Suppressor macrophage treated with lipopolysaccharide for 4 hours (primary cell): ENCODE data around the gene FBXO48.
"Not testable (repeated sequence)": the region's sequence is repeated elsewhere in the genome, so short reads cannot be mapped to it uniquely, and the experiment has no call there.

Source experiments
- DNase-seq: peaks from one replicate; pipeline ENCODE4 v3.0.0-alpha.2; 2020

FBXO48 gene, protein sequence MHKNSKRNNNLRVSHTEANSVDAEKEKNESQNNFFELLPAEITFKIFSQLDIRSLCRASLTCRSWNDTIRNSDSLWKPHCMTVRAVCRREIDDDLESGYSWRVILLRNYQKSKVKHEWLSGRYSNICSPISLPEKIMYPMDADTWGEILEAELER

GRCh38 chr2:68467077-68467960 lies at the start of gene FBXO48, which contains the start of gene APLF:
Gene FBXO48 (minus strand): TSS chr2:68467294. CDS start chr2:68465145, 2,149 bp downstream.
Gene APLF (plus strand): TSS chr2:68467585. CDS start chr2:68467732, 147 bp downstream.
- peak; percentile 100 for DNase-seq

DNA sequence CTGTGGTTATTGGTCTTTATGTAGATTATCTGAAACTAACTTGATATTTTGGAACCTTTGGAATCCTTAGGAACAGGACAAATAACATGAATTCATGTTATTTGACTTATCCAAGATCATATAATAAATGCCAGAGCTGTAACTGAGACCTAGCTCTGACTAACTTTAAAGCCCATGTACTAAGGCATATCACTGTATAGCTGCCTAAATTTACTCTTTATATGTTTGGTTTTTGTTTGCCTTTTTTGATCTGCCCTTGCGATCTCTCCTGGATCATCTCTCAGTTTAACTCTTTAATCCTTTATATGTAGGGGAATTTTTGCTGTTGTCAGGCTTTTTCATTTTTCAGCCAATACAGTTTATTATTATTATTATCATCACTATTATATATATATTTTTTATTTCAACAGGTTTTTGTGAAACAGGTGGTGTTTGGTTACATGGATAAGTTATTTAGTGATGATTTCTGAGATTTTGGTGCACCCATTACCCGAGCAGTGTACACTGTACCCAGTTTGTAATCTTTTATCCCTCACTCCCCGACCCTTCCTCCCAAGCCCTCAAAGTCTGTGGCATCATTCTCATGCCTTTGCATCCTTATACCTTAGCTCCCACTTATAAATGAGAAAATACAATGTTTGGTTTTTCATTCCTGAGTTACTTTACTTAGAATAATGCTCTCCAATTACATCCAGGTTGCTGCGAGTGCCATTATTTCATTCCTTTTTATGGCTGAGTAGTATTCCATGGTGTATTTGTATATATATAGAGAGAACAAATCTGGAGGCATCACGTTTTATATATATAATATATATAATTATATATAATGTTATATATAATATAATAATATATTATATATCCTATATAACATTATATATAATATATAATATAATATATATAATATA lies 49.2 kb upstream of the FBXO48 start:
- no peak for DNase-seq

DNA sequence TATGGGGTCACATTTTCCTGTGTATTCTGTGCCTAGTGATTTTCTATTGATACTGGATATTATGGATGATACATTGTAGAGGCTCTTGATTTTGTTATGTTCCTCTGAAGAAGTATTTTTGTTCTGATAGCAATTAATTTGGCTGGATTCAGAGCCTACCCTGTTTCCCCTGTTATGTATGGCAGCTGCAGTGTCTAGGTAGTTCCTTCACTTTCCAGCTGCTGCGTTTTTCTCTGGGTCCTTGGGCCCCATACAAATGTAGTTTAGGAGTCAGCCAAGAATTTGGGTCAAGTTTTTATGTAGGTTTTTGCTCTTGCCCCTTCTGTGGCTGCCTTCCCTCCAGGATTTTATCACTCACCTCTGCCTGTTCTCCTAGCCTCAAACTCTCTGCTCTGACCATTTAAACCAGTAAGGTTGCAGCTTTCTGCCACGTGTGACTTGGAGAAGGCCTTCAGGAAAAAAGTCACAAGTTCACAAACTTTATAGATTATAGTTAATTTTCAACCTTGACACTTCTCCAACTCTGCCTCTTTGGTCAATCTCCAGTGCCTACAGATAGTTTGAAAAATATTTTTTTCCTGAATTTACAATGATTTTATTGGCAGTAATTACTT lies 47.3 kb upstream of the FBXO48 start:
- DNase-seq, result no peak

- DNase-seq, result peak; percentile 29
Measured at GRCh38 chr2:68512966-68513365, 45.9 kb upstream of the FBXO48 start.

DNA sequence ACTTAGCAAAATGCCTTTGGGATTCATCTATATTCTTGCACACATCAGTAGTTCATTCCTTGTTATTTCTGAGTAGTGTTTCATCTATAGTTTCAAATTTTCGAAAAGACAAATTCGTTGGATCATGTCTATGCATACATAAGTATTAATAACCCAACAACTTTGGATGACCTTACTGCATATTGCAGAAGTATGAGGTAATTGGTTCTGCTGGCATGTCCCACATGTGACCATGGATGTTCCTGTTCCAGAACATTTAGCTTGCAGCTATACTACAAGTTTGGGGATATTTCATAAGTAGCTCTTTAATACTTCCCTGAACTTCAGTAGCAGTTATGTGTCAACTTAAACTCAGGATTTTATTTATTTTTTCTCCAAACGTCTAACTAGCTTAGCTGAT lies 45.2 kb upstream of the FBXO48 start:
- DNase-seq, result peak; percentile 61

DNA sequence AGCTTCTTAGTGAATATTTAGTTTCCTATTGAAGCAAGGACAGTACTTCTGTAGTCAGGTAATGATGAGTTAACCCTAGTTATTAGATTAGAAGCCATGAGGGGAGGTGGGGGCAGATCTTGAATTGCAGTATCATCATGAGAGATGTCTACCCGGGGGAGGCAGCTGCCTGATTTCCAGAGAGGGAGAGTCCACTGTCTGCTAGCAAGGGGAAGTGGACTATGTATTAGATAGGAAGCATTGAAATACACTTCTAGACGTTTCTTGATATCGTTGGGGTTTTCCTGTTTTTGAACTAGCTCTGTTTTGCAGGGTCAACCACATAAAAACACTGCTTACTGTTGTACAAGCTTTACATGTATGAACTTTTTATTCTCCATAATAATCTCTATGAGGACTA lies 39.1 kb upstream of the FBXO48 start:
- no peak for DNase-seq

DNA sequence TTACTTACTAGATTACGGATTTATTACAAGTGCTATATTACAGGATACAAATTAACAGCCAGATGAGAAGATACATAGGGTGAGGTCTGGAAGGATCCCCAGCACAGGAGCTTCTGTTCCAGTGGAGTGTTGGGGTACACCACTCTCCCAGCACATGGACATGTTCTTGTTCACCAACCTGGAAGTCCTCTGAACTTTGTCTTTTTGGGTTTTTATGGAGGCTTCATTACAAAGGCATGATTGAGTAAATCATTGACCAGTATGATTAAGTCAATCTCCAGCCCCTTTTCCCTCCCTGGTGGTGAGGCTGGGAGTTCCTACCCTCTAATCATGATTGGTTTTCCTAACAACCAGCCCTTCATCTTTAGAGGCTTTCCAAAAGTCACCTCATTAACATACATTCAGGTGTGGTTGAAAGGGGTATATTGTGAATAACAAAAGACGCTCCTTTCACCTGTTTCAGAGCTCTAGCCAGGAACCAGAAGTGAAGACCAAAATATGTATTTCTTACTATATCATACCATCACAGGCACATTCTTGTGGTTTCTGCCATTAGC lies 38.6 kb upstream of the FBXO48 start:
- no peak for DNase-seq

DNA sequence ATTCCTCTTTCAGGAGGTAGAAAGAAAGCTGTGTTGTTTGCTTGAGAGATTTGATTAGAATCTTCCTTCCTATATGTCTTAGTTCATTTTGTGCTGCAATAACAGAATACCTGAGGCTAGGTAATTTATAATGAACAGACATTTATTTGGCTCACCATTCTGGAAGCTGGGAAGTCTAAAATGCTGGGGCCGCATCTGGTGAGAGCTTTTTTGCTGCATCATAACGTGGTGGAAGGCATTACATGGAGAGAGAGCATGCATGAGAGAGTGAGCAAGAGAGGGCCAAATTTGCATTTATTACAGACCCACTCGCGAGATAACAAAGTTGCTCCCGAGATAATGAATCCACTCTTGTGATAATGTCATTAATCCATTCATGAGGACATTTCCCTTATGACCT lies 34.7 kb upstream of the FBXO48 start:
- no peak for DNase-seq

DNA sequence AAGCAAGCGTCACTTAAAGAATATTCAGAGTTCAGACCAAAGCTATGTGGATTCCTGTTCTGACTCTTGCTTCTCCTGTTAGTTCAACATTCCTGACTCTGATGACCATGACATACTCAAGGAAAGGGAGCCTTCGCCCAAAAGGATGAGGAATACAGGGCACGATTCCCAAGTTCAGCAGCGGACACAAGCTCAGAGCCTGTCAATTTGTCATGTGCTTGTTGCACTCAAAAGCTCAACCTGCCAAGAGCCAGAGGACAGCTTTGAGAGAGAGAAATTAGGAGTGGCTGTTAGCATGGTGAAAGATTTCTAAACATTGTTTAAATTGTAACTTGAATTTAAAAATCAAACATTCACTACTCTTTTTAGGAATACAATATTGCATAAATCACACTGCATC lies 33.6 kb upstream of the FBXO48 start:
- DNase-seq, result no peak

DNA sequence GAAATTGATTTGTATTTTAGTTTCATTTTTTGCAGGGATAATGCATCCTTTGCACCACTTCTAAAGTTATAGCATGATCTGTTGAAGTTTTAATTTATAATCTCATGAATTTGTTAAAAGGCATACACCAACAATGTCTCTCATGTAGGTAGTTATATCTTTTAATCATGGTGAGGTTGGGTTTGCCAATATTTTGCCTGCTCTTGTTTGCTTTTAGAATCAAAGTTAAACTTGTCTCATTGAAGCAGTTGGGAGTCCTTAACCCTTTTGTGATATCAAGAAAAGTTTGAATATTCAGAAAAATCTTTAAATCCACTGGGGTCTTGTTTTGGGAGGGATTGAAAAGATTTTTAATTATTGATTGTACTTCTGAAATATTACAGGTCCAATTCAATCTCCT lies 32.0 kb upstream of the FBXO48 start:
- DNase-seq, result no peak

- DNase-seq, result no peak
Measured at GRCh38 chr2:68491582-68491981, 24.5 kb upstream of the FBXO48 start.

GRCh38 chr2:68489282-68489681 lies 22.2 kb upstream of the FBXO48 start:
- no peak for DNase-seq

DNA sequence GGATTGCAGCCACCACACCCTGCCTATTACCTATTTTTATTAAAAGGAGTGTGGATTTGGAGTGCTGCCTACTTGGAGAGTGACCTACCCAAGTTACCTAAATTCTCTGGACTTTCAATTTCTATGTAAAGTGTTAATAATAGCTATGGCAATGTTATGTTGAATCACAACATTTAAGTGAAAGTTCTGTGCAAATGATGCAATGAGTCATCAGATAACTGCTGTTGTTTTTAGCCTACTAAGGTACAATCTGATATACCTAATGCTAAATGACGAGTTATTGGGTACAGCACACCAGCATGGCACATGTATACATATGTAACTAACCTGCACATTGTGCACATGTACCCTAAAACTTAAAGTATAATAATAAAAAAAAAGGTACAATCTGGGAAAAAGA lies 21.5 kb upstream of the FBXO48 start:
- DNase-seq, result not testable (repeated sequence)

DNA sequence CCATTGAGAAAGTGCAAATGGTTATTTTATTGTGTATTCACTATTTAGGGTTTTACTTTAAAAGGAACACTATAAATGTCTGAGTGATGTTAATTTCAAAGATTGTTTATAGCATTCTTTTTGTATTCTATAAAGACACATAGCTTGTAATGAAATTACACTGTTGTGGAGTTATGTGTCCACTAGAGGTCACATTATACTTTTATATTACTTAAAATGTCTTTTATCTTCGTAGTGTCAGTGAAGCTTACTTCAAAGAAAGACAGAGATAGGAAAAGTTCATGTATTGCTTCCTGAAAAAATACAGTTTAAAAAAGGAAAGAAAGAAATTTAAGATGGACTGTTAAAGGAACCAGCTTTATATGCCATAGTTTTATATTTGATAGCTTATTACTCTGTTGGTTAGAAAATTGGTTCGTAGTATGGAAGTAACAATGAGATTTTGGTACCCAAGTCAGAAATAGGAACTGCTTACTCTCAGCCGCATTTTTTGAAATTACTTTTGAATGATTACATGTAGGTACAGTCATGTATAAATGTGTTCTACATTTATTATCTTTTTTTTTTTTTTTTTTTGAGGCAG lies 20.8 kb upstream of the FBXO48 start:
- peak; percentile 54 for DNase-seq

DNA sequence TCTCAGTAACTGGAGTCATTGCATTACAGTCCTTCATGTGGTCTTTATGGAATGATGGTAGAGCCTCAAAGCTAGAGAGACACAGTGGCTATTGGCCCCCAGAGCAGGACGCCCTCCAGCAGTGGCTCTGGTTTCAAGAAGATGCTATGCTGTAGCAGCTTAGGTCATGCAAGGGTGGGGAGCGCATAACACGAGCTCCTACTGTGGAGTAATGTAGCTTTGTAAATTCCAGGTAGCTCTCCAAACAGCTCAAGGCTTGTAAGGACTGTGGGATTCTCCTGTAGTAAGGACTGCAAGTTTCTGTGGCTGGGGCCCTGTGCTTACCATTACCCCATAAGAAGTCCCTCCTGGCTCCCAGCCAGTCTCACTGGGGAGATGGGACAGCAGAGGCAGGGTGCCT lies 15.9 kb upstream of the FBXO48 start:
- DNase-seq, result no peak

DNA sequence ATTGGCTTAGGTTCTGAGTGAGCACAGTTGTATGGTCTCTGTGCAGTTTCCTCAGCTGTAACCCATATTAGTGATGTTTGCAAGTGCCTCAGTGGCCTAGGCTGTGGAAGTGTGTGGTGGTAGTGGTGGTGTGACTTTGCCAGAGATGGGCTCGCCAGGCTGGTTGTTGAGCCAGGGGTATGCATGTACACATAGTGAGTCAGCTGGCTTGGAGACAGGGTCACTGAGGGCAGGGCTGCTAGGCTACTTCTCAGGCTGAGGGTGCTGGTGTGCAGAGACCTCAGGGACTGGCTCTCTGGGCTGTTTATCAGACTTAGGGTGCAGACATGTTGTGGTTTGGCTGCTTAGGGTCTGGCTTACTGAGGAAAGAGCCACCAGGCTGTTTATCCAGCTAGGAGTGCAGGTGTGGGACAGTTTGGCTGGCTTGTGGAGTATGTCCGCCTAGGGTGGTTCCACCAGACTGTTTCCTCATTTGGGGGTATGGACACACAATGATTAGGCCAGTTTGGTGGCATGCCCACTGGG lies 15.3 kb upstream of the FBXO48 start:
- no peak for DNase-seq

- DNase-seq, result no peak
Measured at GRCh38 chr2:68478688-68479087, 11.6 kb upstream of the FBXO48 start.

GRCh38 chr2:68476454-68476853 lies 9.4 kb upstream of the FBXO48 start:
- DNase-seq, result no peak

GRCh38 chr2:68475576-68475975 lies 8.5 kb upstream of the FBXO48 start:
- DNase-seq, result no peak

DNA sequence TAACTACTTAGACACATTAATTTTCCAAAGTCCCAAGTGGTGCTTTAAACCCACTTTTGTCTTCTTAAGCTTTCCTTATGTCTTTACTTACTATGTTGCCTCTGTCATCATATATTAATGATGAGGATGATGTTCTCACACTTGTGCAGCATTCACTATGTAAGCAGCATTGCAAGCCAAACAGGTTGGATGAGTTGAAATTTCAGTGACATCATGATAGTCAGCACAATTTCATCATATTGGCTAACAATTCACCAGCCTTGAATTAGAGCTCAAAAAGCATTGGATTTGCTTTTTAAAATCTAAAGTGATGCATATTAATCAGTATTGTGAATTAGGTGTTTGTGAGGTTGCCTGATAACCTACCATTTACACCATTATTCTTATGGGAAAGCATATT lies 8.0 kb upstream of the FBXO48 start:
- DNase-seq, result no peak

DNA sequence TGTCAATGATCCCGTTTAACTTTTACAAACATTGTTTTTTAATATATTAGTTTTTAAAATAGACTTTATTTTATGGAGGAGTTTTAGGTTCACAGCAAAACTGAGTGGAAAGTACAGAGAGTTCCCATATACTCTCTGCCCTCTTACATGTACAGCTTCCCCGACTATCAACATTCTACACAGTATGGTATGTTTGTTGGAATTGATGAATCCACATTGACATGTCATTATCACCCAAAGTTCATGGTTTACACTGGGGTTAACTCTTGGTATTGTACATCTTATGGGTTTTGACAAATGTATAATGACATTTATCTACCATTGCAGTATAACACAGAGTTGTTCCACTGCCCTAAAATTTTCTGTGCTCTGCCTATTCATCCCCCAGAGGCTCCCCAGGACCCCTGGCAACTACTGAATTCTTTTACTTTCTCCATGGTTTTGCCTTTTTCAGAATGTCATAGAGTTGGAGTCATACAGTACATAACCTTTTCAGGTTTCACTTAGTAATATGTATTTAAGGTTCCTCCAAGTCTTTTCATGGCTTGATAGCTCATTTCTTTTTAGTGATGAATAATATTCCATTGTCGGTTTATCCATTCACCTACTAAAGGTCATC lies 5.8 kb upstream of the FBXO48 start:
- DNase-seq, result no peak

DNA sequence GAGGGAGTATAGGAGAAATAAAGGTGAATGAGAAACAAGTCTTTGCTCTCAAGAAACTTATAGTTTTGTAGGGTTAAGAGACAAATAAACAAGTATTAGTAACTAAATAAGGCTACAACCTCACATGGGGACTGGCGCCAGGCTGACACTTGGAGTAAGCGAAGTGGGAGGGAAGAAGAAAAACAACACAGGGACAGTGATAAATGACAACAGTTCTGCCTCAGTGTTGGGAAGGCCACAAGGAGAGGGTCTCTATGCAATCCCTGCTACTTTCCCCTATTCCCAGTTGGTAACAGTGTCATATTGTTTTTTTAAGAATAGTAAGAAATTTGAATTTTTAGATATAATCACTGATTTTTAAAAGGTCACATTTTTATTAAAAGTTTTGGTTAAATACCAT lies 4.3 kb upstream of the FBXO48 start:
- no peak for DNase-seq
